Cardiac fibroblast (primary cell): Measurements from ENCODE around the gene TSPOAP1.

Source experiments
- DNase-seq, 2 donors: peaks; one replicate each; pipeline versions ENCODE4 v3.0.0 to v3.0.0-alpha.2; 2010; ENCODE audit warnings: low read depth in 2 of 2
- H3K4me3 ChIP-seq, 2 donors: replicated peaks in 1 of 2; 1 replicate in 1 of 2; 2 replicates in 1 of 2; pipeline ENCODE4 v1.5.1; 2011; ENCODE audit warnings: low read depth in 2 of 2, low read length in 2 of 2, mild to moderate bottlenecking in 2 of 2, moderate library complexity in 1 of 2
- TF ChIP-seq, protein P1 (sequence below): IDR thresholded peaks from one replicate; pipeline ENCODE4 v1.5.1; 2011; ENCODE audit warnings: low read depth, mild to moderate bottlenecking, low read length, inconsistent platforms

Gene TSPOAP1

DNA sequence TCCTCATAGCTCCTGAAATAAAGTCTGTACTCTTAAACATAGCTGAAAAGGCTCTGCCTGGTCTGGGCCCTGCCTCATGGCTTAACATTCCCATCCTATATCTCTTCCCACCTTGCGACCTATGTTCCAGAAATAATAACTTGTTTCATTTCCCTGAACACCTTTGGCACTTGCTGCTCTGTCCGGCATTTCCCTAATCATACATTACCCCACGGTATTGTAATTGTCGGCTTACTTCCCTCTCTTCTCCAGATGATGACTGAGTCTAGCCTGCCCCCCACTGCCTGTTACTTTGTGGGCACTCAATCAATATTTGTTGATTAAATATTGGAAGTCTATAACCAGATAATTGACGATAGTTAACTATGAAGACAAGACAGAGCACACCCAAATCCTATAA is 46.7 kb upstream of the TSPOAP1 start:
- TF ChIP-seq, protein P1, sequence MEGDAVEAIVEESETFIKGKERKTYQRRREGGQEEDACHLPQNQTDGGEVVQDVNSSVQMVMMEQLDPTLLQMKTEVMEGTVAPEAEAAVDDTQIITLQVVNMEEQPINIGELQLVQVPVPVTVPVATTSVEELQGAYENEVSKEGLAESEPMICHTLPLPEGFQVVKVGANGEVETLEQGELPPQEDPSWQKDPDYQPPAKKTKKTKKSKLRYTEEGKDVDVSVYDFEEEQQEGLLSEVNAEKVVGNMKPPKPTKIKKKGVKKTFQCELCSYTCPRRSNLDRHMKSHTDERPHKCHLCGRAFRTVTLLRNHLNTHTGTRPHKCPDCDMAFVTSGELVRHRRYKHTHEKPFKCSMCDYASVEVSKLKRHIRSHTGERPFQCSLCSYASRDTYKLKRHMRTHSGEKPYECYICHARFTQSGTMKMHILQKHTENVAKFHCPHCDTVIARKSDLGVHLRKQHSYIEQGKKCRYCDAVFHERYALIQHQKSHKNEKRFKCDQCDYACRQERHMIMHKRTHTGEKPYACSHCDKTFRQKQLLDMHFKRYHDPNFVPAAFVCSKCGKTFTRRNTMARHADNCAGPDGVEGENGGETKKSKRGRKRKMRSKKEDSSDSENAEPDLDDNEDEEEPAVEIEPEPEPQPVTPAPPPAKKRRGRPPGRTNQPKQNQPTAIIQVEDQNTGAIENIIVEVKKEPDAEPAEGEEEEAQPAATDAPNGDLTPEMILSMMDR = no peak
- DNase-seq = no peak
- no peak overlapping the region for H3K4me3 ChIP-seq

DNA sequence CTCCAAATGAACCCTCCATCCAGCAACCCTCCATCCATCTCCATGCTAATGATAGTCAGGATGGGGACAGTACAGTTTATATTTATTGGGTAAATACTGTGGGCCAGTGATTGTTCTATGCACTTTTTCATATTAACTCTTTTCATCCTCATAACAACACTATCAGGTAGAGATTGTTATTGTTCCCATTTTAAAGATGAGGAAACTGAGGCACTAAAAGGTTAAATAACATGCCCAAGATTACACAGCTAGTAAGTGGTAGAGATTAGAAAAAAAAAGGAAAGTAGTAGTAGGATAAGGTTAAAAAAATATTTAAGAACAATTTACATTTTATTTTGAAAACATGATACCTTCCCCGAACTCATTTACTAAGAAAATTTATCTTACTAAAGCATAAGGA is 45.3 kb upstream of the TSPOAP1 start:
- no peak for DNase-seq
- TF ChIP-seq, protein P1 = no peak
- H3K4me3 ChIP-seq = no peak overlapping the region

DNA sequence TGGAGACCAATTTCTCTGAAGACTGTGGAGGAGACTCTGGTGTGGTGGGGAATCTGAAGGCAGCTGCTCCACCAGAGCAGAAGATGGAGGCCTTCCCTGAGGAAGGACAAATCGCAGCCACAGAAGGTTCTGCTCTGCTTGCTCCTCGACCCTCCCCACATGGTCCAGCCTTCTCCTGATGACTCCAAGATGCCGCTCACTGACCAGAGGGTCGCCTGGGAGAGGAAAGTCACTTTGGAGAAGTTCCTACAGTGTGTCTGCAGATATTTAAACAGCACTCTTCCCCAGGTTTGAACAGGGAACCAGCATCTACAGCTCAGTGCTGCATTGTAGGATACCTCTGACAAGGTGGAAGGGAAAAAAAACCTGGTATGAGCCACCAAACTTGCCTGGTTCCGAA is 44.4 kb upstream of the TSPOAP1 start:
- no peak overlapping the region for H3K4me3 ChIP-seq
- no peak for DNase-seq
- TF ChIP-seq, protein P1 = no peak

DNA sequence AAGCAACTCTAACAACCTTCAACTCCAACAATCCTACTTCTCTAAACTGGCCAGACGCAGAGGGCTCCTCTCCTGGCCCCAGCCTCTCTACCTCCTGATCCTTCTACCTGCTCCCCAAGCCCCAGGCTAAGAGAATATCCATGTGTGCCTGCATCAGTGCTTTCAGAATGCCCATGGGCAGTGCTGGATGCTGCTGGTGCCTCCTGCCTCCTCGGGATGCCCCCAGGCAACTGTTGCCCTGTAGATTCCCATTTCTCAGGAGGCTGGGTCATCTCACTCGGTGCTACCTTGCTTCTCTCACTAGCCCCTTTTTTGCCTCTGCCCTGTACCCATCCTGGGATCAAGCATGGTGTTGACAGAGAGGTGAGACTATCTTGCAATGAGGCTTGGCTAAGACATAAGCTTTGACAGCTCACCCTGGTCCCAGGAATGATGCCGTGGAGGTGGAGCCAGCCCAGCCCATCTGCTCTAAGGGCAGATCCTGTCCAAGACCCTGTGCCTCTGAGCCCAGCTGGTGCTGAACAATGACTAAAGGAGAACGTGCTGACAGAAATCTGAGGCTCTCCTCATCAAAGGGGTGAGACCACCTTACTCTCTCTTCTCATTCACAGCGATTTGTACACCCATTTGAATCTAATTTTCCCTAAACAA is 42.8 kb upstream of the TSPOAP1 start:
- no peak overlapping the region for H3K4me3 ChIP-seq
- TF ChIP-seq, protein P1 = no peak
- DNase-seq = no peak

DNA sequence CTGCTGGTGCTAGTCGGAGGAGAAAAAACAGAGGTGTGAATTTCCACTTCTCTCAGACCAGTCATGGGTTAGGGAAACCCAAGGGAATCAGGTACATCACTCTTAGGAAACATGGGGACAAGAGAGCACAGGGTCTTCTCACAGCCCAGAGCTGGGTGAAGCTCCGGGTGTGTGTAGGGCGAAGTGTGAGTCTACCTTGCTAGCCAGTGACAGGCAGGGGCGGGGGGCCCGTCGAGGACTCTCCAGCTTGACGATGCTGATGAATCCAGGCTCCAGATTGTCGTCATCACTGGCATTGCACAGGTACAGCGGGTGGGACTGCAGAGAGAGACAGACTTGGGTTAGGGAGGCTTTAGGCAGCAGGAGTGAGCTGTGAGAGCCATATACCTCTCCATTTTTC is 42.1 kb upstream of the TSPOAP1 start:
- no peak overlapping the region for H3K4me3 ChIP-seq
- TF ChIP-seq, protein P1 = no peak
- DNase-seq = no peak

DNA sequence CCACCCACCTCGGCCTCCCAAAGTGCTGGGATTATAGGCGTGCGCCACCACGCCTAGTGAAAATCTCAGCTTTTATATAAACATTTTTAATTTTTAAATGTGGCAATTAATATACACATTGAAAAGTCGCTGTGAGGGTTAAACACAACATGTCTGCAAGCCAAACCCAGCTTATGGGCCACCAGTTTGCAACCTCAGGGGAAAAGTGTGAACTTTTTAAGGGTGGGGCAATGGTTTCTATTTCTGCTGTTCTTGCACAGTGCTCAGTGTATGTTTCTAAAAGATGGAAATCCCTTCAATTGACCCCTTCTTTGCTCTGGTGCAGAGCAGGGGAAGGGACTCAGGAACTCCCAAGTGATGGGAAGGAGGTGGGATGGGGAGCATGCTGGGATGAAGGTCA is 41.7 kb upstream of the TSPOAP1 start:
- H3K4me3 ChIP-seq = no peak overlapping the region
- no peak for DNase-seq
- TF ChIP-seq, protein P1 = no peak
